SK-N-SH (cell line): ENCODE results near the gene GNAS. TPM values are rescaled to one million over a fixed set of nuclear protein-coding genes. Genes with fewer than 3 reads are reported as not detected.

ENCODE experiments used
- CTCF ChIA-PET: fragments of 300-600, 350-600 bp; formaldehyde crosslinking; extraction: SDS; loops from one replicate; lab custom pipeline; 2021; lab: Yijun Ruan, JAX
- POLR2A ChIA-PET: fragments of 350-600 bp; sonication (Branson Sonifier 250); formaldehyde crosslinking; extraction: SDS; loops from one replicate; lab custom pipeline; 2020; ENCODE audit warnings: antibody characterized with exemption, inconsistent platforms; lab: Yijun Ruan, JAX
- DNase-seq: peaks from one replicate; pipeline ENCODE4 v3.0.0; 2012
- H2AFZ ChIP-seq: fragments of 200-600 bp; sonication (generic); 2 replicates; pipeline ENCODE4 v1.8.1; 2016; ENCODE audit warnings: antibody characterized with exemption, mild to moderate bottlenecking, low read depth
- H3F3A ChIP-seq: fragments of 200-600 bp; sonication (generic); replicated peaks from 2 replicates; pipeline ENCODE3; 2016; ENCODE audit warnings: antibody characterized with exemption, mild to moderate bottlenecking; ENCODE audit not compliant: insufficient read depth
- H3K27ac ChIP-seq, 2 experiments: fragments of 200-500 bp in 1 of 2; fragments of 200-600 bp in 1 of 2; sonication (Bioruptor generic) in 1 of 2; sonication (generic), shearing (Covaris generic) in 1 of 2; 2 replicates each; pipeline versions ENCODE4 v1.5.1 to v1.6.1; 2014 to 2016; ENCODE audit warnings: low read depth in 2 of 2, inconsistent platforms in 1 of 2, low read length in 1 of 2, mild to moderate bottlenecking in 1 of 2, mixed read lengths in 1 of 2
- H3K27me3 ChIP-seq: fragments of 200-600 bp; sonication (generic), shearing (Covaris generic); 2 replicates; pipeline ENCODE4 v1.6.1; 2016; ENCODE audit warnings: mixed run types; ENCODE audit not compliant: insufficient read depth
- H3K36me3 ChIP-seq, 2 experiments: fragments of 200-500 bp in 1 of 2; fragments of 200-600 bp in 1 of 2; sonication (Bioruptor generic) in 1 of 2; sonication (generic) in 1 of 2; replicated peaks in 1 of 2; 2 replicates each; pipeline versions ENCODE3 to v1.5.1; 2014 to 2016; ENCODE audit warnings: low read length in 1 of 2, mild to moderate bottlenecking in 1 of 2; ENCODE audit not compliant: insufficient read depth in 2 of 2, control insufficient read depth in 1 of 2
- H3K4me1 ChIP-seq, 2 experiments: fragments of 200-500 bp in 1 of 2; fragments of 200-600 bp in 1 of 2; sonication (Bioruptor generic) in 1 of 2; sonication (generic), shearing (Covaris generic) in 1 of 2; 2 replicates each; pipeline versions ENCODE4 v1.5.1 to v1.6.1; 2014 to 2016; ENCODE audit warnings: low read depth in 1 of 2, low read length in 1 of 2, mixed run types in 1 of 2; ENCODE audit not compliant: insufficient read depth in 2 of 2, control insufficient read depth in 1 of 2
- H3K4me2 ChIP-seq: fragments of 200-600 bp; sonication (generic), shearing (Covaris generic); 2 replicates; pipeline ENCODE4 v1.6.1; 2017; ENCODE audit warnings: mixed run types
- H3K4me3 ChIP-seq, 2 experiments: fragments of 200-500 bp in 1 of 2; fragments of 200-600 bp in 1 of 2; sonication (Bioruptor generic) in 1 of 2; sonication (generic), shearing (Covaris generic) in 1 of 2; 2 replicates each; pipeline versions ENCODE4 v1.5.1 to v1.8.1; 2014 to 2016; ENCODE audit warnings: low read depth in 2 of 2, inconsistent platforms in 1 of 2, low read length in 1 of 2, mild to moderate bottlenecking in 1 of 2, mixed read lengths in 1 of 2, moderate library complexity in 1 of 2
- H3K79me2 ChIP-seq: fragments of 200-600 bp; sonication (generic); 2 replicates; pipeline ENCODE4 v1.8.1; 2017; ENCODE audit warnings: mild to moderate bottlenecking; ENCODE audit not compliant: insufficient read depth
- H3K9ac ChIP-seq: fragments of 200-600 bp; sonication (generic); 2 replicates; pipeline ENCODE4 v1.6.1; 2017; ENCODE audit warnings: mixed run types
- H3K9me2 ChIP-seq: fragments of 200-600 bp; sonication (generic); 2 replicates; pipeline ENCODE4 v1.6.1; 2017; ENCODE audit warnings: mixed run types
- H3K9me3 ChIP-seq: fragments of 200-600 bp; sonication (generic); 2 replicates; pipeline ENCODE4 v1.6.1; 2017; ENCODE audit warnings: mixed run types, mild to moderate bottlenecking, moderate library complexity
- H4K20me1 ChIP-seq: fragments of 200-600 bp; sonication (generic); 2 replicates; pipeline ENCODE4 v1.6.1; 2017; ENCODE audit warnings: mild to moderate bottlenecking, mixed run types; ENCODE audit not compliant: insufficient read depth
- ELF1 ChIP-seq: IDR thresholded peaks from 2 replicates; pipeline ENCODE4 v1.4.0; 2012
- EZH2phosphoT487 ChIP-seq: fragments of 200-600 bp; sonication (generic); IDR thresholded peaks from 2 replicates; pipeline ENCODE4 v1.6.1; 2017; ENCODE audit warnings: low read depth, mixed run types, mild to moderate bottlenecking, antibody characterized with exemption, moderate library complexity, borderline replicate concordance
- FOSL2 ChIP-seq: IDR thresholded peaks from 2 replicates; pipeline ENCODE4 v1.4.0; 2012; ENCODE audit warnings: low read depth, mild to moderate bottlenecking, moderate library complexity, borderline replicate concordance
- FOXM1 ChIP-seq: IDR thresholded peaks from 2 replicates; pipeline ENCODE4 v1.4.0; 2012; ENCODE audit warnings: low read depth, mild to moderate bottlenecking
- RCOR1 ChIP-seq: fragments of 150-350 bp; IDR thresholded peaks from 2 replicates; pipeline ENCODE4 v1.6.1; 2017; ENCODE audit warnings: antibody characterized with exemption, low read length
- RXRA ChIP-seq: IDR thresholded peaks from 2 replicates; pipeline ENCODE4 v1.4.0; 2012; ENCODE audit warnings: low read depth, mild to moderate bottlenecking, borderline replicate concordance
- TEAD4 ChIP-seq: IDR thresholded peaks from 2 replicates; pipeline ENCODE4 v1.4.0; 2012; ENCODE audit warnings: mild to moderate bottlenecking, borderline replicate concordance; ENCODE audit not compliant: insufficient read depth
- WGBS: methylation state at CpG from one replicate; pipeline ENCODE4 v1.1.6; 2017; ENCODE audit warnings: low lambda C conversion rate; 5-methylcytosine and 5-hydroxymethylcytosine counted together
- polyA plus RNA-seq, 3 experiments: library from polyadenylated mRNA; depleted of rRNA; stranded (reverse); fragments of >200 nt; gene quantifications; 2 replicates each; pipeline ENCODE4 v1.2.3, GENCODE V29; 2012
- TF ChIP-seq, protein P1 (sequence below): fragments of 200-600 bp; sonication (generic); IDR thresholded peaks from 2 replicates; pipeline ENCODE4 v1.6.1; 2017; ENCODE audit warnings: antibody characterized with exemption, mild to moderate bottlenecking, moderate library complexity
- TF ChIP-seq, protein P2 (sequence below): IDR thresholded peaks from 2 replicates; pipeline ENCODE4; 2012
- TF ChIP-seq, protein P3 (sequence below): IDR thresholded peaks from 2 replicates; pipeline ENCODE4 v1.4.0; 2012; ENCODE audit warnings: low read depth, borderline replicate concordance
- TF ChIP-seq, protein P4 (sequence below): fragments of 150-350 bp; IDR thresholded peaks from 2 replicates; pipeline ENCODE4 v1.6.1; 2016; ENCODE audit warnings: mild to moderate bottlenecking, low read depth, low read length

The GNAS gene
- polyA plus RNA-seq, 1 of the 3 experiments (the other 2 are of a cell fraction): 1,562 TPM

DNA sequence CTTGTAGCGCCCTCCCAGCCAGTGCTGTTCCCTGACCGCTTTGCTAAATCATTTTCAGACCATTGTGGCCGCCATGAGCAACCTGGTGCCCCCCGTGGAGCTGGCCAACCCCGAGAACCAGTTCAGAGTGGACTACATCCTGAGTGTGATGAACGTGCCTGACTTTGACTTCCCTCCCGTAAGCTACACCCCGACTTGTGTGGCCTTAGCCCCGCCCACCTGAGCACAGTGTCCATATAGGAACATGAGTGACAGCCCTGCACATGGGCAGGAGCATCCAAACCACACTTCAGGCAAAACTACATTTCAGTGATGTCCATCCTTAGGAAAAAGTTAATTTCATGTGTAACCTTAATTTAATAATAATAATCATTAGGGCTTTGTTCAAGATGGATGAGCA is 51.1 kb downstream of the GNAS start:
- no peak for DNase-seq
- Histone ChIP-seq H3K4me1 (peaks cover 20 to 43% of the 10 kb centered on the region in 2 experiments), H3K9me2 (no peaks in the 10 kb centered on the region), H3K36me3 (peaks cover 79 to 82% of the 10 kb centered on the region in 2 experiments), H2AFZ (no peak overlapping the region), H3K9me3 (no peaks in the 10 kb centered on the region), H3K4me3 (no peak overlapping the region; a peak in 1 of 4 replicates), H3K79me2 (peaks cover 92% of the 10 kb centered on the region), H3K9ac (no peak overlapping the region), H3K27ac (peak overlapping the region in 1 of 2 experiments; percentile 25; a peak in 1 of 4 replicates), H3K27me3 (no peaks in the 10 kb centered on the region), H4K20me1 (peaks cover 97% of the 10 kb centered on the region), H3F3A (peaks cover 66% of the 10 kb centered on the region), H3K4me2 (no peak overlapping the region)
- CTCF ChIA-PET: interaction anchor here (0.9 kb wide), 1 partner anchor 11 kb away, joined by 4 read pairs; no protein-coding TSS in a partner anchor
- TF ChIP-seq, protein P1, sequence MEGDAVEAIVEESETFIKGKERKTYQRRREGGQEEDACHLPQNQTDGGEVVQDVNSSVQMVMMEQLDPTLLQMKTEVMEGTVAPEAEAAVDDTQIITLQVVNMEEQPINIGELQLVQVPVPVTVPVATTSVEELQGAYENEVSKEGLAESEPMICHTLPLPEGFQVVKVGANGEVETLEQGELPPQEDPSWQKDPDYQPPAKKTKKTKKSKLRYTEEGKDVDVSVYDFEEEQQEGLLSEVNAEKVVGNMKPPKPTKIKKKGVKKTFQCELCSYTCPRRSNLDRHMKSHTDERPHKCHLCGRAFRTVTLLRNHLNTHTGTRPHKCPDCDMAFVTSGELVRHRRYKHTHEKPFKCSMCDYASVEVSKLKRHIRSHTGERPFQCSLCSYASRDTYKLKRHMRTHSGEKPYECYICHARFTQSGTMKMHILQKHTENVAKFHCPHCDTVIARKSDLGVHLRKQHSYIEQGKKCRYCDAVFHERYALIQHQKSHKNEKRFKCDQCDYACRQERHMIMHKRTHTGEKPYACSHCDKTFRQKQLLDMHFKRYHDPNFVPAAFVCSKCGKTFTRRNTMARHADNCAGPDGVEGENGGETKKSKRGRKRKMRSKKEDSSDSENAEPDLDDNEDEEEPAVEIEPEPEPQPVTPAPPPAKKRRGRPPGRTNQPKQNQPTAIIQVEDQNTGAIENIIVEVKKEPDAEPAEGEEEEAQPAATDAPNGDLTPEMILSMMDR: no peak
- TF ChIP-seq, protein P2, sequence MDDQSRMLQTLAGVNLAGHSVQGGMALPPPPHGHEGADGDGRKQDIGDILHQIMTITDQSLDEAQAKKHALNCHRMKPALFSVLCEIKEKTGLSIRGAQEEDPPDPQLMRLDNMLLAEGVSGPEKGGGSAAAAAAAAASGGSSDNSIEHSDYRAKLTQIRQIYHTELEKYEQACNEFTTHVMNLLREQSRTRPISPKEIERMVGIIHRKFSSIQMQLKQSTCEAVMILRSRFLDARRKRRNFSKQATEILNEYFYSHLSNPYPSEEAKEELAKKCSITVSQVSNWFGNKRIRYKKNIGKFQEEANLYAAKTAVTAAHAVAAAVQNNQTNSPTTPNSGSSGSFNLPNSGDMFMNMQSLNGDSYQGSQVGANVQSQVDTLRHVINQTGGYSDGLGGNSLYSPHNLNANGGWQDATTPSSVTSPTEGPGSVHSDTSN: 0 out of 2 replicates have a peak, but pooled peaks have one; percentile 25
- 93% methylated on average over 9 of the region's 9 CpGs for WGBS
- POLR2A ChIA-PET: no interaction called here

DNA sequence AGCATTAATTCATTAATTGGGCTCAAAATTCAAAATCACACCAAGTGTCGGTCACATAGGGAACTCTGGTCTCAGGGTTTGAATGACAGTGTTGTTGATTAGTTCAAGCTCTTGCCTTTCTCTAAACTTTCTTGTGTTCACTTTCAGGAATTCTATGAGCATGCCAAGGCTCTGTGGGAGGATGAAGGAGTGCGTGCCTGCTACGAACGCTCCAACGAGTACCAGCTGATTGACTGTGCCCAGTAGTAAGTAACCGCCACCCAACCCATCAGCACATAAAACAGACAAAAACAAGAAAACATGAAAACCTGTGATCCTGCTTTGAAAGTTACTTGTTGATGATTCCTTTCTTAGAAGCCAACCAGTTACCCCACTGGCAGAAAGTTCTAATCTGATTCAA is 52.7 kb downstream of the GNAS start:
- no peak overlapping the region for H3K4me2 ChIP-seq
- H3K9me2 ChIP-seq: no peaks in the 10 kb centered on the region
- CTCF ChIA-PET: interaction anchor here (1.0 kb wide), 1 partner anchor 318 kb away, joined by 4 read pairs; no protein-coding TSS in a partner anchor
- no peak for TF ChIP-seq RCOR1
- TF ChIP-seq, protein P3, sequence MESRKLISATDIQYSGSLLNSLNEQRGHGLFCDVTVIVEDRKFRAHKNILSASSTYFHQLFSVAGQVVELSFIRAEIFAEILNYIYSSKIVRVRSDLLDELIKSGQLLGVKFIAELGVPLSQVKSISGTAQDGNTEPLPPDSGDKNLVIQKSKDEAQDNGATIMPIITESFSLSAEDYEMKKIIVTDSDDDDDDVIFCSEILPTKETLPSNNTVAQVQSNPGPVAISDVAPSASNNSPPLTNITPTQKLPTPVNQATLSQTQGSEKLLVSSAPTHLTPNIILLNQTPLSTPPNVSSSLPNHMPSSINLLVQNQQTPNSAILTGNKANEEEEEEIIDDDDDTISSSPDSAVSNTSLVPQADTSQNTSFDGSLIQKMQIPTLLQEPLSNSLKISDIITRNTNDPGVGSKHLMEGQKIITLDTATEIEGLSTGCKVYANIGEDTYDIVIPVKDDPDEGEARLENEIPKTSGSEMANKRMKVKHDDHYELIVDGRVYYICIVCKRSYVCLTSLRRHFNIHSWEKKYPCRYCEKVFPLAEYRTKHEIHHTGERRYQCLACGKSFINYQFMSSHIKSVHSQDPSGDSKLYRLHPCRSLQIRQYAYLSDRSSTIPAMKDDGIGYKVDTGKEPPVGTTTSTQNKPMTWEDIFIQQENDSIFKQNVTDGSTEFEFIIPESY: no peak
- POLR2A ChIA-PET: no interaction called here
- WGBS: 94% methylated on average over 6 of the region's 6 CpGs
- H3K4me1 ChIP-seq: peaks cover 20 to 32% of the 10 kb centered on the region in 2 experiments
- peaks cover 92% of the 10 kb centered on the region for H4K20me1 ChIP-seq
- peaks cover 79 to 82% of the 10 kb centered on the region in 2 experiments for H3K36me3 ChIP-seq
- H3K9me3 ChIP-seq: no peaks in the 10 kb centered on the region
- H3F3A ChIP-seq: peaks cover 75% of the 10 kb centered on the region
- no peaks in the 10 kb centered on the region for H3K27me3 ChIP-seq
- no peak for DNase-seq
- H3K9ac ChIP-seq: no peak overlapping the region
- peaks cover 82% of the 10 kb centered on the region for H3K79me2 ChIP-seq
- peak overlapping the region; percentile 16 to 79; a peak in 2 of 4 replicates for H3K27ac ChIP-seq
- H3K4me3 ChIP-seq: no peak overlapping the region
- H2AFZ ChIP-seq: no peak overlapping the region

DNA sequence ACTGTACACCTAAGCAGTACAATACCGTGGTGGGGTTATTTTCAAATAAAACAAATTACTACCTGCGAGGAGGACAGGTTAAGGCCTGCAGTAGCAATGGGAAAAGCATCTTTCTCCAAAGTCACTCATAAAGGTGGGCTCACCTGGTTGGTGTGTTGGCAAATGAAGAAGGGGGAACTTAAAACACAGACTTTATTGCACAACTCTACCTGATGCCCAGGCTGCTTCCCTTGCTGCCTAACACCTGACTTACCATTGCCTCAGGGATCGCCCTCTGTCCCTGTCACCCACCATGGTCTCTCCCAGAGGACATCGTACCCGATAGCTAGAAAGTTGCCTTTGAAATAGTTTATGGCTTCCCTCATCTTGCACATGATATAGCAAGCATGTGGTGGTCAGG is 53.6 kb downstream of the GNAS start:
- Histone ChIP-seq H3K36me3 (peaks cover 79 to 82% of the 10 kb centered on the region in 2 experiments), H3K4me1 (peaks cover 20 to 29% of the 10 kb centered on the region in 2 experiments), H2AFZ (no peak overlapping the region), H3K27ac (peak overlapping the region in 1 of 2 experiments; percentile 79; a peak in 1 of 4 replicates), H3K4me2 (no peak overlapping the region), H3F3A (peaks cover 76% of the 10 kb centered on the region), H3K9me3 (no peaks in the 10 kb centered on the region), H3K4me3 (no peak overlapping the region), H4K20me1 (peaks cover 90% of the 10 kb centered on the region), H3K27me3 (no peaks in the 10 kb centered on the region), H3K9ac (no peak overlapping the region), H3K79me2 (peaks cover 73% of the 10 kb centered on the region), H3K9me2 (no peaks in the 10 kb centered on the region)
- CTCF ChIA-PET: no interaction called here
- no peak for DNase-seq
- POLR2A ChIA-PET: no interaction called here
- 94% methylated on average over 5 of the region's 5 CpGs for WGBS
- TF ChIP-seq, protein P4, sequence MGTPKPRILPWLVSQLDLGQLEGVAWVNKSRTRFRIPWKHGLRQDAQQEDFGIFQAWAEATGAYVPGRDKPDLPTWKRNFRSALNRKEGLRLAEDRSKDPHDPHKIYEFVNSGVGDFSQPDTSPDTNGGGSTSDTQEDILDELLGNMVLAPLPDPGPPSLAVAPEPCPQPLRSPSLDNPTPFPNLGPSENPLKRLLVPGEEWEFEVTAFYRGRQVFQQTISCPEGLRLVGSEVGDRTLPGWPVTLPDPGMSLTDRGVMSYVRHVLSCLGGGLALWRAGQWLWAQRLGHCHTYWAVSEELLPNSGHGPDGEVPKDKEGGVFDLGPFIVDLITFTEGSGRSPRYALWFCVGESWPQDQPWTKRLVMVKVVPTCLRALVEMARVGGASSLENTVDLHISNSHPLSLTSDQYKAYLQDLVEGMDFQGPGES: no peak
- no peak for TF ChIP-seq FOSL2
- no peak for TF ChIP-seq RCOR1
- TF ChIP-seq EZH2phosphoT487: no peak
- TF ChIP-seq, protein P3: no peak
- TF ChIP-seq RXRA: no peak
- TF ChIP-seq TEAD4: no peak
- TF ChIP-seq ELF1: no peak
- TF ChIP-seq FOXM1: no peak
